GM19372 (cell line): ENCODE results near the gene LAMB4.

Source experiments
- ATAC-seq: cut with Tn5 transposase; IDR thresholded peaks from one replicate; pipeline ENCODE4 v1.9.1; 2021; ENCODE audit warnings: mild to moderate bottlenecking, low read depth, moderate library complexity; ENCODE audit not compliant: unreplicated experiment

LAMB4 gene

GRCh38 chr7:108130261-108130660 is at the start of gene LAMB4:
Gene LAMB4 (minus strand): TSS chr7:108130361. CDS start chr7:108123164, 7,197 bp downstream.
- ATAC-seq: no peak

GRCh38 chr7:108178398-108178797 is 48.2 kb upstream of the LAMB4 start:
- ATAC-seq: no peak

- no peak for ATAC-seq
Measured at GRCh38 chr7:108171164-108171563, 41.0 kb upstream of the LAMB4 start.

- ATAC-seq: no peak
Measured at GRCh38 chr7:108170251-108170650, 40.1 kb upstream of the LAMB4 start.

- no peak for ATAC-seq
Measured at GRCh38 chr7:108167460-108167859, 37.3 kb upstream of the LAMB4 start.

- no peak for ATAC-seq
Measured at GRCh38 chr7:108166687-108167086, 36.5 kb upstream of the LAMB4 start.

GRCh38 chr7:108165723-108166122 is 35.6 kb upstream of the LAMB4 start:
- ATAC-seq: no peak

- ATAC-seq: no peak
Measured at GRCh38 chr7:108164946-108165345, 34.8 kb upstream of the LAMB4 start.

GRCh38 chr7:108164342-108164741 is 34.2 kb upstream of the LAMB4 start:
- no peak for ATAC-seq

GRCh38 chr7:108158776-108159175 is 28.6 kb upstream of the LAMB4 start:
- no peak for ATAC-seq

GRCh38 chr7:108157606-108158335 is 27.6 kb upstream of the LAMB4 start:
- ATAC-seq: no peak

- no peak for ATAC-seq
Measured at GRCh38 chr7:108156897-108157605, 26.9 kb upstream of the LAMB4 start.

GRCh38 chr7:108152198-108152597 is 22.0 kb upstream of the LAMB4 start:
- no peak for ATAC-seq

- no peak for ATAC-seq
Measured at GRCh38 chr7:108149908-108150307, 19.7 kb upstream of the LAMB4 start.

GRCh38 chr7:108149119-108149518 is 19.0 kb upstream of the LAMB4 start:
- no peak for ATAC-seq

GRCh38 chr7:108147031-108147563 is 16.9 kb upstream of the LAMB4 start:
- no peak for ATAC-seq

- no peak for ATAC-seq
Measured at GRCh38 chr7:108146070-108146842, 16.1 kb upstream of the LAMB4 start.

GRCh38 chr7:108145401-108145800 is 15.2 kb upstream of the LAMB4 start:
- ATAC-seq: no peak

GRCh38 chr7:108144931-108145330 is 14.8 kb upstream of the LAMB4 start:
- ATAC-seq: no peak

GRCh38 chr7:108143658-108144420 is 13.7 kb upstream of the LAMB4 start:
- ATAC-seq: no peak
